GM19463 (cell line): ENCODE data around the gene ICOS.
"Not testable (repeated sequence)": the region's sequence is repeated elsewhere in the genome, so short reads cannot be mapped to it uniquely, and the experiment has no call there.

Source experiments
- ATAC-seq: cut with Tn5 transposase; IDR thresholded peaks from one replicate; pipeline ENCODE4 v1.9.1; 2021; ENCODE audit warnings: mild to moderate bottlenecking, moderate library complexity; ENCODE audit not compliant: unreplicated experiment

ICOS gene

GRCh38 chr2:203972066-203972465, 35.5 kb downstream of the ICOS start:
- ATAC-seq: peak; percentile 82

GRCh38 chr2:203973000-203973399, 36.4 kb downstream of the ICOS start:
- peak; percentile 52 for ATAC-seq

- ATAC-seq: peak; percentile 24
Measured at GRCh38 chr2:203973676-203974075, 37.1 kb downstream of the ICOS start.

GRCh38 chr2:203975912-203976311, 39.3 kb downstream of the ICOS start:
- no peak for ATAC-seq

GRCh38 chr2:203982276-203982675, 45.7 kb downstream of the ICOS start:
- ATAC-seq: no peak

- ATAC-seq: no peak
Measured at GRCh38 chr2:203983064-203983715, 46.6 kb downstream of the ICOS start.

- ATAC-seq: not testable (repeated sequence)
Measured at GRCh38 chr2:203985978-203986377, 49.4 kb downstream of the ICOS start.

GRCh38 chr2:203987959-203988358, 51.4 kb downstream of the ICOS start:
- ATAC-seq: no peak

GRCh38 chr2:203988500-203989260, 52.1 kb downstream of the ICOS start:
- no peak for ATAC-seq

- ATAC-seq: no peak
Measured at GRCh38 chr2:203989521-203989920, 53.0 kb downstream of the ICOS start.

GRCh38 chr2:203992509-203992908, 55.9 kb downstream of the ICOS start:
- ATAC-seq: no peak

- ATAC-seq: no peak
Measured at GRCh38 chr2:203993011-203993410, 56.4 kb downstream of the ICOS start.

GRCh38 chr2:203993560-203993959, 57.0 kb downstream of the ICOS start:
- peak; percentile 42 for ATAC-seq

- ATAC-seq: peak; percentile 33
Measured at GRCh38 chr2:203994735-203995134, 58.2 kb downstream of the ICOS start.

- no peak for ATAC-seq
Measured at GRCh38 chr2:203996692-203997091, 60.1 kb downstream of the ICOS start.

- ATAC-seq: no peak
Measured at GRCh38 chr2:203997481-203997880, 60.9 kb downstream of the ICOS start.

- no peak for ATAC-seq
Measured at GRCh38 chr2:203997980-203998809, 61.6 kb downstream of the ICOS start.

- ATAC-seq: no peak
Measured at GRCh38 chr2:203999835-204000234, 63.3 kb downstream of the ICOS start.

GRCh38 chr2:204000446-204000845, 63.9 kb downstream of the ICOS start:
- no peak for ATAC-seq

- no peak for ATAC-seq
Measured at GRCh38 chr2:204003276-204003990, 66.9 kb downstream of the ICOS start.

- ATAC-seq: no peak
Measured at GRCh38 chr2:204004912-204005311, 68.3 kb downstream of the ICOS start.
